Right ventricle myocardium inferior (tissue), 1 donor: ENCODE results near the gene AIPL1. TPM values are rescaled to one million over a fixed set of nuclear protein-coding genes. Genes with fewer than 3 reads are reported as not detected.

Source experiments
- ATAC-seq: fragments of 200-7000 bp; cut with Tn5 transposase; one replicate; pipeline ENCODE4 v1.9.1; 2020; ENCODE audit warnings: mild to moderate bottlenecking, moderate library complexity
- DNase-seq: peaks from one replicate; pipeline ENCODE4 v3.0.0; 2021; ENCODE audit errors: missing footprints
- intact Hi-C: fragments of 100-400 bp; cut with DNase I; formaldehyde crosslinking; loops from one replicate; pipeline ENCODE4 v1.11.0; 2022
- total RNA-seq: library from RNA; stranded (reverse); fragmentation: NEBNext Ultra II Directional; extraction: Animal tissue kit (Norgen Biotek cat#: 25700); gene quantifications from one replicate; pipeline ENCODE4 v1.2.1, GENCODE V29; 2021
- donor health status: DM: no; HTN: yes; CAD: no; lungs with severe emphysema.

AIPL1 gene
- total RNA-seq, 1 donor from 2014 or later, result not detected

- ATAC-seq, result no peak
- intact Hi-C loops, result loop anchor here (5.0 kb wide), 2 partner anchors 107 to 167 kb away; no protein-coding TSS in a partner anchor
- no peak for DNase-seq
Measured at GRCh38 chr17:6470146-6470718, 35.3 kb upstream of the AIPL1 start.

- intact Hi-C loops, result no loop called here
- DNase-seq, result no peak
- no peak for ATAC-seq
Measured at GRCh38 chr17:6468051-6468790, 33.3 kb upstream of the AIPL1 start.

GRCh38 chr17:6467567-6467966, 32.6 kb upstream of the AIPL1 start:
- ATAC-seq (no peak), DNase-seq (no peak)
- intact Hi-C loops, result no loop called here

GRCh38 chr17:6465206-6466003, 30.5 kb upstream of the AIPL1 start:
- ATAC-seq (no peak), DNase-seq (no peak)
- intact Hi-C loops, result no loop called here

GRCh38 chr17:6464446-6465041, 29.6 kb upstream of the AIPL1 start:
- ATAC-seq (no peak), DNase-seq (no peak)
- intact Hi-C loops, result no loop called here

- intact Hi-C loops, result no loop called here
- DNase-seq (no peak), ATAC-seq (no peak)
Measured at GRCh38 chr17:6463616-6464445, 28.9 kb upstream of the AIPL1 start.

- peak; percentile 3 for DNase-seq
- intact Hi-C loops, result no loop called here
- no peak for ATAC-seq
Measured at GRCh38 chr17:6462692-6463091, 27.8 kb upstream of the AIPL1 start.

GRCh38 chr17:6461792-6462524, 27.0 kb upstream of the AIPL1 start:
- ATAC-seq (no peak), DNase-seq (peak; percentile 62)
- intact Hi-C loops, result no loop called here

GRCh38 chr17:6461246-6461645, 26.3 kb upstream of the AIPL1 start:
- intact Hi-C loops, result no loop called here
- ATAC-seq, result no peak
- peak; percentile 34 for DNase-seq

- DNase-seq (no peak), ATAC-seq (no peak)
- intact Hi-C loops, result no loop called here
Measured at GRCh38 chr17:6460531-6461161, 25.7 kb upstream of the AIPL1 start.

- intact Hi-C loops, result no loop called here
- ATAC-seq (no peak), DNase-seq (peak; percentile 57)
Measured at GRCh38 chr17:6458460-6458950, 23.6 kb upstream of the AIPL1 start.

GRCh38 chr17:6457688-6458459, 23.0 kb upstream of the AIPL1 start:
- intact Hi-C loops, result no loop called here
- ATAC-seq (no peak), DNase-seq (peak; percentile 39)

GRCh38 chr17:6456914-6457687, 22.2 kb upstream of the AIPL1 start:
- intact Hi-C loops, result no loop called here
- ATAC-seq, result no peak
- peak; percentile 63 for DNase-seq

GRCh38 chr17:6456321-6456720, 21.4 kb upstream of the AIPL1 start:
- no peak for ATAC-seq
- intact Hi-C loops, result no loop called here
- peak; percentile 30 for DNase-seq

- DNase-seq, result peak; percentile 65
- peak; percentile 24 for ATAC-seq
- intact Hi-C loops, result no loop called here
Measured at GRCh38 chr17:6455321-6455705, 20.4 kb upstream of the AIPL1 start.
